Activated naive CD4-positive, alpha-beta T cell treated with Interleukin-2 at 50 U/mL for 16 hours (primary cell): ENCODE measurements around the gene KRTAP1-3.
"Not testable (repeated sequence)": the region's sequence is repeated elsewhere in the genome, so short reads cannot be mapped to it uniquely, and the experiment has no call there.

Source experiments
- DNase-seq: peaks from one replicate; pipeline ENCODE4 v3.0.0-alpha.2; 2020

The KRTAP1-3 gene

GRCh38 chr17:41009301-41009760 lies 25.3 kb downstream of the KRTAP1-3 start:
- DNase-seq = no peak

DNA sequence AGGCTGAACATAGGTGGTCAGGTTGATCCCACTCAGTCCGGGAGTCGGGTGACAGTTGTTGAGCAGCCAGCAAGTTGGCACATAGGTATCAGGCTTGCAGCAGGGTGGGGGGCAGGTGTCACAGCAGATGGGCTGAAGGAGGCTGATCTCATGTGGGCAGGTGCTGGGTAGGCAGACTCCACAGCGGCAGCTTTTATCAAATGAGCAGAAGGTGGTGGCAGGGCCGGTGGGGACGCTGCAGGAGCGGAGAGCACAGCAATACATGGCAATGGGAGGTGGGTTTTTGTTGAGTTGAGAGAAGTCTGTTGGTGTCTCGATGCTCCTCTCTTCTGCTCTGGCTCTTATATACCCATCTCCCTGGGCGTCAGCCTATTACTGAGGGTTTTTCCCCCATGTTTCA lies 25.9 kb downstream of the KRTAP1-3 start, which contains the start of gene KRTAP3-1:
KRTAP3-1 (minus strand) TSS at position 318 of the 400 bp plus-strand sequence; CDS start at position 264, 54 bp downstream.
- no peak for DNase-seq

GRCh38 chr17:41004397-41004796 lies 30.3 kb downstream of the KRTAP1-3 start:
- no peak for DNase-seq

GRCh38 chr17:41003926-41004325 lies 30.7 kb downstream of the KRTAP1-3 start:
- no peak for DNase-seq

DNA sequence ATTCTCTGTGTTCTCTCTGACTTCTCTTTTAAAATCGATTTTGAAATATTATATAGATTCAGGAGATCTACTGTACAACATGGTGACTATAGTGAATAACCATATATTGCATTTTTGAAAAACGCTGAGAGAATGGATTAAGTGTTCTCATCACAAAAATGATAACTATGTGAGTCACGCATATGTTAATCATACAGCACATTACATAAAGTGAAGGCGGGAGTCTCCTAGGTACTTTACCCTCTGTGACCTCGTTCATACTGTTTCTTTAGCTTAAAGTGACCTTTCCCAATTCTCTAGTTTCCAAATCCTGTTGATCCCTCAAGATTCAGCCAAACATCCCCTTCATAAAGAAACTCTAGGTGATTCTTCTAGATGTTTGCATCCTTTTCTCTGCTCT lies 31.9 kb downstream of the KRTAP1-3 start:
- DNase-seq = no peak

DNA sequence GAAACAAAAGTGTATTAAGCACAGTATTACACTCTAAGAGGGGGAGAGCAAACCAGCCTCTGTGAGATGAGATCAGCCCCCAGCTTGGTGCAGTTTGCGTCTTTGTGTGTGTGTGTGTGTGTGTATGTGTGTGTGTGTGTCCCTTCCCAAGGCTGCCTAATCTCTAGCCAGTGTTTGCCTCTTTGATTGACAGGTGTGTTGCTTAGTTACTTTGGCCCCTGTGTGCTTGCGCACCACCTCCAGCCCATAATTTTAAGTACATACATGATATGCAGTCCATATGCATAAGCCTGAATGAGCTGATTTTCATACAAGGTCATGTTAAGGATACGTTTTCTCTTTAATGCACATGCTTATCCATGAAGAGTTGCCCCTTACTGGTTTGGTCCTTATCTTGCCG lies 32.9 kb downstream of the KRTAP1-3 start:
- no peak for DNase-seq

DNA sequence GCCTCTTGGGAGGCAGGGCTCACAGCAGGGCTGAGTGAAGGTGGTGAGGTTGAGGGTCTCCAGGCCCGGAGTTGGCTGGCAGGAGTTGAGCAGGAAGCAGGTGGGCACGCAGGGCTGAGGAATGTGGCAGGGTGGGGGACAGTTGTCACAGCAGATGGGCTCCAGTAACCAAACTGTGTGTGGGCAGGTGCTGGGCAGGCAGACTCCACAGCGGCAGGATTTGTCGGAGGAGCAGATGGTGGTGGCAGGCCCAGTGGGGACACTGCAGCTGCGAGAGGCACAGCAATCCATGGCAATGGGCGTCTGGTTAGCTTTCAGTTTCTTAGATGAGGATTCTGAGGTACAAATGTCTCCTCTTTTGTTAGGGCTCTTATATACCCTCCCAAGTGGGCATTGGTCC lies 35.1 kb downstream of the KRTAP1-3 start, which contains the start of gene KRTAP3-2:
KRTAP3-2 (minus strand) TSS at position 344 of the 400 bp plus-strand sequence; CDS start at position 291, 53 bp downstream.
- not testable (repeated sequence) for DNase-seq

DNA sequence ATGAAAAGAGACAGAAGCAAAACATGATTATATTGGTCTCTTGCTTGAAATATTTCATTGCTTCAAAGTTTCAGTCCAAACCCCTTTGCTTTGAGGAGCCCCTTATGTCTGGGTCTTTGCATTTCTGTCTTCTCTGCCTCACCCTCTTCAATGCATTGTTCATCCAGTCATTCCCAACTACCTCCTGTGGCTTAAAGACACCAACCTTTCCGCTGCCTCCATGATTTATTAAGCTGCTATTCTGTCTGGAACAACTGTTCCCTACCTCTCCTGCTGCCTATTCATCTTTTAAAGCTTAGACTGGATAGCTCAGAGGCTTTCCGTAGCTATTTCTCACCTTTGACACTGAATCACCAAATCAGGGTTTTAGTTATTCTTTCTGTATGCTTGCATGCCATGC lies 37.3 kb downstream of the KRTAP1-3 start:
- DNase-seq = no peak

DNA sequence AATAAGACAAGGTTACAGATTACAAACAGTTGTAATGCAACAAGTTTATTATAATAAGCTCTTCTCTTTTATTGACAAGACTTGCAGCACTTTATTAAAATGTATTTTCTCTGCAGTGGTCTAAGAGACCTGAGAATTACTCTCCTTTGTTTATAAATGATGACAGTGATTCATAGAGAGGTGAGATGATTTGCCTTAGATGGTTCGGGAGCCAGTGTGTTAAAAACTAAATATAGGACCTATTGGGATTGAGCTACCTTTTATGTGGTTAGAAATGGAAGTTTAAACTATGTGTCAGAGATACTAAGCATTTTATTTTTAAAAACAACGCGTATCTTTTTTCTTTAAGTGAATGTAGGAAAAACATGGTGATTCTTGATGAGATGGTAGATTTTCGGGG lies 37.8 kb downstream of the KRTAP1-3 start:
- no peak for DNase-seq

GRCh38 chr17:40995116-40995515 lies 39.6 kb downstream of the KRTAP1-3 start:
- no peak for DNase-seq

DNA sequence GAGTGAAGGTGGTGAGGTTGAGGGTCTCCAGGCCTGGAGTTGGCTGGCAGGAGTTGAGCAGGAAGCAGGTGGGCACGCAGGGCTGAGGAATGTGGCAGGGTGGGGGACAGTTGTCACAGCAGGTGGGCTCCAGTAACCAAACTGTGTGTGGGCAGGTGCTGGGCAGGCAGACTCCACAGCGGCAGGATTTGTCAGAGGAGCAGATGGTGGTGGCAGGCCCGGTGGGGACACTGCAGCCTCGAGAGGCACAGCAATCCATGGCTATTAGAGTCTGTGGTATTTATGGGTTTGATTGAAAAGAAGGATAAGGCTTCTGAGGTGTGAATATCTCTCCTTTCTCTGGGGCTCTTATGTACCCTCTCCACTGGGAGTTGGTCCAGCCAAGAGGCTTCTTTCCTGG lies 40.8 kb downstream of the KRTAP1-3 start, which contains the start of gene KRTAP3-3:
KRTAP3-3 (minus strand) TSS at position 326 of the 400 bp plus-strand sequence; CDS start at position 259, 67 bp downstream.
- DNase-seq = no peak

GRCh38 chr17:40993084-40993483 lies 41.6 kb downstream of the KRTAP1-3 start:
- DNase-seq = no peak

- DNase-seq = no peak
Measured at GRCh38 chr17:40992666-40993065, 42.0 kb downstream of the KRTAP1-3 start.

GRCh38 chr17:40986920-40987319 lies 47.8 kb downstream of the KRTAP1-3 start:
- no peak for DNase-seq

DNA sequence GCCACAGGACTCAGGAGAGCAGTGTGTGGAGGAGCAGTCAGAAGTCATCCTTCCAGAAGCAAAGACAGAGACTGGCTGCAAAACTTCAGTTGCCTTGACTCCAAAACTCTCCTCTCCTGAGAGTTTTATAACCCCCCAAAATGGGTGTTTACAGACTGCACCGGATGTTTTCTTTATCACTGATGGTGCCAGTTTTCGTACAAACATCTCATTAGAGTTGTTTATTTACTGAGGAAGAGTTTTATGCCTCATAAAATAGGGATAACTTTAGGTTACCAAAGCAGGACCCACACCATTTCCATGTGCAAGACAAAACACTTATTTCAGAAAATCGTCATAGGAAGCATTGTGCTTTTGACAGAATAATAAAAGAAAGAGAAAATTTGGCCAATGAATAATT lies 50.4 kb downstream of the KRTAP1-3 start, which contains the start of gene KRT40:
KRT40 (minus strand) TSS at position 101 of the 400 bp plus-strand sequence; CDS start at position 48, 53 bp downstream.
- DNase-seq = no peak
